Gastroesophageal sphincter (tissue), 4 donors: ENCODE results near the gene GSDMA. TPM values are rescaled to one million over a fixed set of nuclear protein-coding genes. Genes with fewer than 3 reads are reported as not detected.

Experiments
- ATAC-seq: fragments of 150-250 bp; one replicate; pipeline ENCODE4 v1.9.1; 2016; ENCODE audit warnings: mild to moderate bottlenecking, moderate library complexity
- H3K27ac ChIP-seq, 4 donors: fragments of 200-600 bp; sonication (generic) in 3 of 4; 1 replicate in 3 of 4; 2 replicates in 1 of 4; pipeline ENCODE4 v1.5.1; 2016 to 2019
- H3K27me3 ChIP-seq: fragments of 200-600 bp; sonication (generic); one replicate; pipeline ENCODE4 v1.5.1; 2019
- H3K36me3 ChIP-seq, 2 donors: fragments of 200-600 bp; sonication (generic); one replicate each; pipeline ENCODE4 v1.5.1; 2019; ENCODE audit warnings: control low read depth in 1 of 2
- H3K4me1 ChIP-seq, 3 donors: fragments of 200-600 bp; sonication (generic); 1 replicate in 2 of 3; 2 replicates in 1 of 3; pipeline ENCODE4 v1.5.1; 2016 to 2019; ENCODE audit warnings: control low read depth in 2 of 3
- H3K4me3 ChIP-seq, 2 donors: fragments of 200-600 bp; sonication (generic); one replicate each; pipeline ENCODE4 v1.5.1; 2019; ENCODE audit warnings: mild to moderate bottlenecking in 1 of 2, moderate library complexity in 1 of 2
- H3K9me3 ChIP-seq, 3 donors: fragments of 200-600 bp; sonication (generic); one replicate each; pipeline ENCODE4 v1.5.1; 2017 to 2019; ENCODE audit warnings: control low read depth in 2 of 3
- EP300 ChIP-seq: sonication (generic); formaldehyde crosslinking; IDR thresholded peaks from one replicate; pipeline ENCODE4 v1.6.1; 2017; ENCODE audit warnings: antibody characterized with exemption, mild to moderate bottlenecking
- POLR2A ChIP-seq, 2 donors: fragments of 450-650 bp; IDR thresholded peaks; one replicate each; pipeline ENCODE4 v1.6.1; 2017; ENCODE audit warnings: antibody characterized with exemption in 2 of 2, mild to moderate bottlenecking in 2 of 2, moderate library complexity in 1 of 2
- POLR2AphosphoS5 ChIP-seq: sonication (generic); formaldehyde crosslinking; IDR thresholded peaks from one replicate; pipeline ENCODE4 v1.6.1; 2017; ENCODE audit warnings: antibody characterized with exemption
- WGBS, 2 donors: methylation state at CpG; one replicate each; pipeline ENCODE4 v1.1.5; 2018; ENCODE audit warnings: low coverage in 1 of 2; 5-methylcytosine and 5-hydroxymethylcytosine counted together
- total RNA-seq, 4 donors: library from RNA; depleted of rRNA; stranded (reverse); fragments of >200 nt; gene quantifications; one replicate each; pipeline ENCODE4 v1.1.0, GENCODE V29; 2016
- TF ChIP-seq, protein P1 (sequence below), 4 experiments: fragments of 200-600 bp in 2 of 4; fragments of 450-650 bp in 2 of 4; sonication (generic) in 1 of 4; IDR thresholded peaks; one replicate each; pipeline ENCODE4 v1.5.1; 2017 to 2019; ENCODE audit warnings: antibody characterized with exemption in 4 of 4, mild to moderate bottlenecking in 2 of 4, moderate library complexity in 2 of 4

Gene GSDMA, protein sequence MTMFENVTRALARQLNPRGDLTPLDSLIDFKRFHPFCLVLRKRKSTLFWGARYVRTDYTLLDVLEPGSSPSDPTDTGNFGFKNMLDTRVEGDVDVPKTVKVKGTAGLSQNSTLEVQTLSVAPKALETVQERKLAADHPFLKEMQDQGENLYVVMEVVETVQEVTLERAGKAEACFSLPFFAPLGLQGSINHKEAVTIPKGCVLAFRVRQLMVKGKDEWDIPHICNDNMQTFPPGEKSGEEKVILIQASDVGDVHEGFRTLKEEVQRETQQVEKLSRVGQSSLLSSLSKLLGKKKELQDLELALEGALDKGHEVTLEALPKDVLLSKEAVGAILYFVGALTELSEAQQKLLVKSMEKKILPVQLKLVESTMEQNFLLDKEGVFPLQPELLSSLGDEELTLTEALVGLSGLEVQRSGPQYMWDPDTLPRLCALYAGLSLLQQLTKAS
- 1 to 10 TPM in 1 of 4 donors, under 1 TPM in 2, not detected in 1; 0.35 to 1.6 (median 0.54) TPM for total RNA-seq

DNA sequence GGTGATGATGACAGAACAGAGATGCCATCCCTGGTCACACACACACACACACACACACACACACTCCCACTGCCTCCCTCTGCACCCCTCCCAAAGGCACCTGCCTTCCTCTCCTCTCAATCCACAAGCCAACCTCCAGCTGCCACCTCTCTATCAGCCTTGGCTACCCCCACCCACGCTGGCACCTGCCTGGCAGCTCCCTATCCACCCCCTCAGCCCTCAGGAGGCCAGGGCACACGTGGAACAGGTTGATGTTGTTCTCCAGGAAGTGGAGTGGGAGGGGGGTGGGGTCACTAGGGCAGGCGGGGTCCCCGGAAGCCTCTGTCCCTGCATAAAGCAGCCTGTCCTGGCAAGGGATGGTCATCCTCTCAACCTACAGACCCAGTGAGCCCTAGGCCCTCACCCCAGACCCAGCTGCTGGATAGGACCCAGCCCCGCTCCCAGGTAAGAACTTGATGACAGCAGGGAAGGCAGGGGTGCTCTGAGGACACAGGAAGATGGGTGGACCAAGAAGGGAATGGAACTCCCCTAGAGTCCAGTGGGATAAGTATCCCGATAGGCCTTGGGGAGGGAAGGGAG, at the start of gene GSDMA:
Gene GSDMA (plus strand): TSS at position 363 of the 579 bp plus-strand sequence. CDS start 2,684 bp downstream, outside the sequence.
- TF ChIP-seq POLR2A (IDR thresholded peaks at IDR 0.05), result no peak
- TF ChIP-seq POLR2AphosphoS5, result no peak
- TF ChIP-seq, protein P1, sequence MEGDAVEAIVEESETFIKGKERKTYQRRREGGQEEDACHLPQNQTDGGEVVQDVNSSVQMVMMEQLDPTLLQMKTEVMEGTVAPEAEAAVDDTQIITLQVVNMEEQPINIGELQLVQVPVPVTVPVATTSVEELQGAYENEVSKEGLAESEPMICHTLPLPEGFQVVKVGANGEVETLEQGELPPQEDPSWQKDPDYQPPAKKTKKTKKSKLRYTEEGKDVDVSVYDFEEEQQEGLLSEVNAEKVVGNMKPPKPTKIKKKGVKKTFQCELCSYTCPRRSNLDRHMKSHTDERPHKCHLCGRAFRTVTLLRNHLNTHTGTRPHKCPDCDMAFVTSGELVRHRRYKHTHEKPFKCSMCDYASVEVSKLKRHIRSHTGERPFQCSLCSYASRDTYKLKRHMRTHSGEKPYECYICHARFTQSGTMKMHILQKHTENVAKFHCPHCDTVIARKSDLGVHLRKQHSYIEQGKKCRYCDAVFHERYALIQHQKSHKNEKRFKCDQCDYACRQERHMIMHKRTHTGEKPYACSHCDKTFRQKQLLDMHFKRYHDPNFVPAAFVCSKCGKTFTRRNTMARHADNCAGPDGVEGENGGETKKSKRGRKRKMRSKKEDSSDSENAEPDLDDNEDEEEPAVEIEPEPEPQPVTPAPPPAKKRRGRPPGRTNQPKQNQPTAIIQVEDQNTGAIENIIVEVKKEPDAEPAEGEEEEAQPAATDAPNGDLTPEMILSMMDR (IDR thresholded peaks at IDR 0.05), result no peak
- no peak for TF ChIP-seq EP300
- ATAC-seq, result no peak
- Histone ChIP-seq H3K27ac (no peak within 1 kb of the TSS), H3K27me3 (peaks cover 36% of the 10 kb centered on the region), H3K4me1 (peaks cover 0 to 8% (median 0%) of the 10 kb centered on the region in 3 donors), H3K4me3 (no peak within 1 kb of the TSS), H3K9me3 (no peaks in the 10 kb centered on the region), H3K36me3 (no peaks in the 10 kb centered on the region)
- 83% methylated on average over 1 of the region's 6 CpGs; no CpG with 5 or more reads in 1 of the 2 donors for WGBS, 2 donors

DNA sequence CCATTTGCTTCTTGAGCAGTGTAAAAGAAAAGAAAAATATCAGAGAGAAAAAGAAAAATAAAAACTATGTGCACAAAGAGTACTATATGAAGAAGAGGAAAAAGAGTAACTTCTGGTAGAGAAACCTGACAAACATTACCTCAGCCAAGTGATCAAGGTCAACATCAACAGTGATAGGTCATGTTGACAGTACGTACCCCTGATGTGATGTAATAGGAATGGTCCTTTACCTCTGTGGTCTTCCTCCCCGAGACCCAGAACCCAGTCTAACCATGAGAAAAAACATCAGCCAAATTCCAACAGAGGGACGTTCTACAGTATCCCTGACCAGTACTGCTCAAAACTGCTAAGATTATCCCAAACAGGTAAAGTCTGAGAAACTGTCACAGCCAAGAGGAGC, 48.8 kb upstream of the GSDMA start:
- no peaks in the 10 kb centered on the region for H3K27me3 ChIP-seq
- no peak for TF ChIP-seq EP300
- no peak for TF ChIP-seq POLR2AphosphoS5
- TF ChIP-seq POLR2A (IDR thresholded peaks at IDR 0.05), result no peak
- TF ChIP-seq, protein P1 (IDR thresholded peaks at IDR 0.05), result no peak
- no peaks in the 10 kb centered on the region for H3K9me3 ChIP-seq
- no peak overlapping the region for H3K27ac ChIP-seq
- no peak overlapping the region for H3K4me3 ChIP-seq
- peaks cover 0 to 36% of the 10 kb centered on the region in 2 donors for H3K36me3 ChIP-seq
- H3K4me1 ChIP-seq, result no peaks in the 10 kb centered on the region
- ATAC-seq, result no peak
- 78 to 100% methylated on average over 1 to 3 of the region's 3 CpGs for WGBS, 2 donors

DNA sequence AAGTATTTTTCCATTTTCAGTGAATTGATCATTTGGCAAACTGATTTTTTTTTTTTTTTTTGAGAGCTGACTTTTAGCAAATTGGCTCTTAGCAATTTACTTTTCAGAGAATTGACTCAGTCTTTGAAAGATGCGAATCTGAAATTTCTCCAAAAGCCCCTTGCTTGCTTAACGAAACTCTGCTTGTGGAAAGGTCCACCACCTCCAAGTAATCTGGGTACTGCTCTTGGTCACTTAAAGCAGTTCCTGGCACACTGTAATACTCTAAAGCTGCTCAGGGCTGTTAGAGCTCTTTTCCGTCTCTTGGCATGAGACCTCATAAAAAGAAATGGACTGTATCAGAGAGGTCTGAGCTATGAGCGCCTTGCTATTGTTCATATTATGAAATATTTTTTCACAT, 47.2 kb upstream of the GSDMA start:
- H3K36me3 ChIP-seq, result peaks cover 0 to 36% of the 10 kb centered on the region in 2 donors
- no peak overlapping the region for H3K27ac ChIP-seq
- no peak overlapping the region for H3K4me3 ChIP-seq
- H3K9me3 ChIP-seq, result no peaks in the 10 kb centered on the region
- TF ChIP-seq EP300 (no peak), POLR2AphosphoS5 (no peak), POLR2A (IDR thresholded peaks at IDR 0.05) (no peak)
- TF ChIP-seq, protein P1 (IDR thresholded peaks at IDR 0.05), result no peak
- H3K27me3 ChIP-seq, result no peaks in the 10 kb centered on the region
- WGBS, 2 donors, result 79% methylated on average over 2 of the region's 4 CpGs; no CpG with 5 or more reads in 1 of the 2 donors
- H3K4me1 ChIP-seq, result no peaks in the 10 kb centered on the region
- no peak for ATAC-seq

DNA sequence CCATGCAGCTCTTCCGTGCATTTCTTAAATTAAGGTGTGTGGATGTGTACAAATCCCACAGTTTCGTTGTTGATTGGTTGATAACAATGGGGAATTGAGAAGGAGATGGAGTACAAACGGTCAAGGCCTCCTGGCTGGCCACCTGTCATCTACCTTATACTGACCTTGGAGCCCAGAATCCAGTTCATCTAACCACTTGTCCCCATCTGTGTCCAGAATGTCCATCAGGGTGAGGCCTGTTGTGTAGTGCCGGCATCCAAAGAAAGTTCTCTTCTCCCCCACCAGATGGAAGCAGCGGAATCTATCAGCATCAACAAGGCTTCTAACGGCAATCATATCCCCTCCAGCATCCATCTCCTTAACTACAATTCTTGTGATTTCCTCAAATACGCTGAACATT, 45.9 kb upstream of the GSDMA start:
- Histone ChIP-seq H3K9me3 (no peaks in the 10 kb centered on the region), H3K4me1 (no peaks in the 10 kb centered on the region)

More for the DNA sequence above, 45.9 kb upstream of the GSDMA start:
- Histone ChIP-seq H3K27me3 (no peaks in the 10 kb centered on the region), H3K27ac (no peak overlapping the region), H3K4me3 (no peak overlapping the region), H3K36me3 (peaks cover 0 to 45% of the 10 kb centered on the region in 2 donors)
- TF ChIP-seq POLR2AphosphoS5 (no peak), EP300 (no peak), POLR2A (IDR thresholded peaks at IDR 0.05) (no peak)
- TF ChIP-seq, protein P1 (IDR thresholded peaks at IDR 0.05), result no peak
- 82 to 89% methylated on average over 3 of the region's 7 CpGs for WGBS, 2 donors
- ATAC-seq, result no peak
